HAP-1 (cell line): ENCODE data around the gene CMKLR1.

Source experiments
- DNase-seq, 2 experiments: peaks; one replicate each; pipeline ENCODE4 v3.0.0-alpha.2; 2016 to 2020; ENCODE audit warnings: low spot score in 2 of 2
- H3K27me3 ChIP-seq: fragments of 250-450 bp; sonication (Bioruptor Pico); 2 replicates; pipeline ENCODE4 v1.5.1; 2020; ENCODE audit warnings: low read depth, mild to moderate bottlenecking, moderate library complexity
- H3K36me3 ChIP-seq: fragments of 250-450 bp; sonication (Bioruptor Pico); replicated peaks from 2 replicates; pipeline ENCODE4 v1.5.1; 2020; ENCODE audit warnings: mild to moderate bottlenecking
- H3K4me1 ChIP-seq: fragments of 250-450 bp; sonication (Bioruptor Pico); 2 replicates; pipeline ENCODE4 v1.5.1; 2020; ENCODE audit warnings: mild to moderate bottlenecking
- H3K4me3 ChIP-seq: fragments of 250-450 bp; sonication (Bioruptor Pico); 2 replicates; pipeline ENCODE4 v1.5.1; 2020; ENCODE audit warnings: mild to moderate bottlenecking, moderate library complexity
- H3K9me3 ChIP-seq: fragments of 250-450 bp; sonication (Bioruptor Pico); 2 replicates; pipeline ENCODE4 v1.5.1; 2020; ENCODE audit warnings: mild to moderate bottlenecking, moderate library complexity
- in situ Hi-C: fragments of 300-500 bp; cut with MboI; formaldehyde crosslinking; loops from 3 replicates; pipeline ENCODE4 v1.14.3; 2020; ENCODE audit warnings: low sequenced_read_pairs, inconsistent platforms, mixed read lengths

Gene CMKLR1

GRCh38 chr12:108338915-108339657, at the start of gene CMKLR1:
Gene CMKLR1 (minus strand): TSS chr12:108339311. CDS start chr12:108293591, 45,720 bp downstream.
- no peak for DNase-seq
- Histone ChIP-seq H3K4me1 (no peaks in the 10 kb centered on the region), H3K9me3 (no peaks in the 10 kb centered on the region), H3K36me3 (no peaks in the 10 kb centered on the region), H3K27me3 (peaks cover 11% of the 10 kb centered on the region; the same call in 1 of the 2 replicates), H3K4me3 (no peak within 1 kb of the TSS)
- in situ Hi-C loops: no loop called here

DNA sequence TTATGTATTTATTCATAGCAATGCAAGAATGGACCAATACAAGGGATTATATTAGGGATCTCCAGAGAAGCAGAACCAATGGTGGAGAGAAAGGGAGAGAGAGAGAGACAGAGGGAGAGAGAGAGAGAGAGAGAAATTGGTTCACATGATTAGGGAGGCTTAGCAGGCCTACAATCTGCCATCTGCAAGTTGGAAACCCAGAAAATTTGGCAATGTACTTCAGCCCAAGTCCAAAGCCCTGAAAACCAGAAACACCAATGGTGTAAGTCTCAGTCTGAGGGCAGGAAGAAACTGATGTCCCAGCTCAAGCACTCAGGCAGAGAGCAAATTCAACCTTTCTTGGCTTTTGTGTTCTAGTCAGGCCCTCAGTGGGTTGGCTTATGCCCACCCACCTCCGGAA, 48.7 kb upstream of the CMKLR1 start:
- in situ Hi-C loops: no loop called here
- H3K36me3 ChIP-seq: no peaks in the 10 kb centered on the region

GRCh38 chr12:108386709-108387360, 47.7 kb upstream of the CMKLR1 start:
- in situ Hi-C loops: no loop called here
- H3K36me3 ChIP-seq: no peaks in the 10 kb centered on the region
- no peak for DNase-seq
- no peaks in the 10 kb centered on the region for H3K4me1 ChIP-seq
- H3K4me3 ChIP-seq: no peak overlapping the region
- H3K9me3 ChIP-seq: no peaks in the 10 kb centered on the region
- no peaks in the 10 kb centered on the region for H3K27me3 ChIP-seq

More for the DNA sequence above, 48.7 kb upstream of the CMKLR1 start:
- Histone ChIP-seq H3K9me3 (no peaks in the 10 kb centered on the region), H3K27me3 (no peaks in the 10 kb centered on the region), H3K4me3 (no peak overlapping the region), H3K4me1 (no peaks in the 10 kb centered on the region)
- DNase-seq: no peak

DNA sequence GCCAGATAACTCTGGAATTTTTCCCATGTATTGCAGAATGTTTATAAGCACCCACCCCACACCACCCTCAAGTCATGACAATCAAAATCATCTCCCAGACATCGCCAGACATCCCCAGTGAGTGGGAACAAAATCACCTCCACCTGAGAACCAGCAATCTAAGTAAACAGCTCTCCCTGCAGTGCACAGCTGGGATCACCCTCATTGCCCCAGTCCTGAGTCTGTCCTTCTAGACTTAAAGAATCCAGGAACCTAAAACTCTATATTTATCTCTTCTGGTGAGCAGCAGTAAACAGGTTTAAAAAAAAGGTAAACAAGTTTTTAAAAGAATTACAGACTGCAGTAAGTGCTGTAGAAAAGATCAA, 43.3 kb upstream of the CMKLR1 start:
- DNase-seq: no peak
- Histone ChIP-seq H3K9me3 (no peaks in the 10 kb centered on the region), H3K36me3 (no peaks in the 10 kb centered on the region), H3K4me1 (no peaks in the 10 kb centered on the region), H3K27me3 (no peaks in the 10 kb centered on the region), H3K4me3 (no peak overlapping the region)
- in situ Hi-C loops: no loop called here

DNA sequence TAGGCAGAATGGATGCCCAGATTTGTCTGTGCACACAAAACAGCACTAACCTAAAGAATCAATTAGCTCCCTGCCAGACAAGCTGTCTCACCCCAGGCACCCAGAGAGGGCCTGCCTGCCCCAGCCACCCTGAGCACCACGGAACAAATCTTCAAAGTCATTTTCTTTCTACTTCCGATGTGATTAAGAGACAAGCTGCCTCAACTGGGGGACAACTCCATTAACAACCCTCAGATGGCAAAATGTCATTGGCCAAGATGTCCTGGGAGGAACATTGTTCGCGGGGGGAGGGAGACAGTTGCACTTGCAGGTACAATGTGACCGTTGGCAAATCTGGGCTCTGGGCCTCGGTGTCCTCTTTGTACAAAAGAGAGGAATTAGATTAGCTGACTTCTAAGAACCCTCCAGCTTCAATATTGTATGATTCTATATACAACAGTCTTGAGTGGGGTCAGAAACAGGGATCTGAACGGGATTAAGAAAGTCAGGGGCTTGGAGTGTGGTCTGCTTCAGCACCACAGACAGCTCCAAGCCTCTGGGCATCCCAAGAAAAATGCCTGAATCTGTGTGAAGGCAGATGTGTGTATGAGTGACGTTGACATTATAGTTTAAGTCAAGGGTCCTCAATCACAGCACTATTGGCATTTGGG, 42.8 kb upstream of the CMKLR1 start:
- in situ Hi-C loops: no loop called here
- peak; percentile 6 to 49 for DNase-seq
- H3K27me3 ChIP-seq: no peaks in the 10 kb centered on the region

DNA sequence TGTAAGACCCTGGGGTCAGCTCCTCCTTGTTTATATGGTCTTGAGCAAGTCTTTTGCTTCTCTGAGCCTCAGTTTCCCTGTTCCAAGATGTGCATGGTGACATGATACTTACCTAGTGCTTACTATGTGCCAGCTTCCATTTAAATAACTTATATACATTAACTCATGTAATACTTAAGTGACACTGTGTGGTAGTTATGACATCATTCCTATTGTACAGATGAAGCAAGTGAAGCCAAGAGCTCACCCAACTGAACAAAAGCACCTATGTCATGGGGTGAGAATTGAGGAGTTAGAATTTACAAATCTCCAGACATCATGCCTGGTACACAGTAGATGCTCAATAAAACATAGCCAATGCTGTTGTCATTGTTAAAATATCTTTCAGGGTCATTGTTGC, 41.3 kb upstream of the CMKLR1 start:
- no peak for DNase-seq
- Histone ChIP-seq H3K27me3 (no peaks in the 10 kb centered on the region), H3K36me3 (no peaks in the 10 kb centered on the region), H3K4me1 (no peaks in the 10 kb centered on the region), H3K9me3 (no peaks in the 10 kb centered on the region), H3K4me3 (no peak overlapping the region)
- in situ Hi-C loops: no loop called here

More for the DNA sequence above, 42.8 kb upstream of the CMKLR1 start:
- Histone ChIP-seq H3K36me3 (no peaks in the 10 kb centered on the region), H3K4me1 (no peaks in the 10 kb centered on the region), H3K4me3 (no peak overlapping the region), H3K9me3 (no peaks in the 10 kb centered on the region)

DNA sequence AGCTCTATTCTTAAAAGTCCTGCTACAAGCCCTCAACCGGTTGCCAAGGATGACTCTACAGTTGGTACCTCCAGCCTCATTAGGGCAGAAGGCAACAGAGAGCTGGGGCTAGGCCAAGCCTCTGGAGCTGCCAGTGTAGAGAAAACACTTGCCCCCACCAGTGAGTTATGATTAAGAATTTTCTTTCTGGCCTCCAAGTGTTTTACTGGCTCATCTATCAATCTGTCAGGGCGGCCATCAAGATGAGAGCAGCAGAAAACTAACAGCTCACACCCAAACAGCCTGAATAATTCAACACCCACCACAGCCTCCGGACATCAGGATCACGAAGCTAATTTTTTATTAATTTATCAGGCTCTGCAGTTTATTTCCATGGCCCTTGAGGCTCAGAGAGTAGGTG, 40.7 kb upstream of the CMKLR1 start:
- H3K36me3 ChIP-seq: no peaks in the 10 kb centered on the region
- H3K9me3 ChIP-seq: no peaks in the 10 kb centered on the region
- H3K4me1 ChIP-seq: no peaks in the 10 kb centered on the region
- H3K27me3 ChIP-seq: no peaks in the 10 kb centered on the region
- in situ Hi-C loops: no loop called here
- H3K4me3 ChIP-seq: no peak overlapping the region
- no peak for DNase-seq

- Histone ChIP-seq H3K36me3 (no peaks in the 10 kb centered on the region), H3K9me3 (no peaks in the 10 kb centered on the region), H3K4me3 (no peak overlapping the region), H3K4me1 (no peaks in the 10 kb centered on the region), H3K27me3 (no peaks in the 10 kb centered on the region)
- in situ Hi-C loops: no loop called here
- no peak for DNase-seq
Observed at GRCh38 chr12:108378926-108379325, 39.8 kb upstream of the CMKLR1 start.

DNA sequence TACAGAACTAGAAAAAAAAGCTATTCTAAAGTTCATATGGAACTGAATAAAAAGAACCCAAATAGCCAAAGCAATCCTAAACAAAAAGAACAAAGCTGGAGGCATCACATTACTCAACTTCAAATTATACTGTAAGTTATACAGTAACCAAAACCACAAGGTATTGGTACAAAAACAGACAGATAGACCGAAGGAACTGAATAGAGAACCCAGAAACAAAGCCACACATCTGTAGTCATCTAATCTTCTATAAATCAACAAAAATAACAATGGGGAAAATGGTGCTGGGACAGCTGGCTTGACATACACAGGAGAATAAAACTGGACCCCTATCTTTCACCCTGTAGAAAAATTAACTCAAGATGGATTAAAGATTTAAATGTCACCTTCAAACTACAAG, 38.1 kb upstream of the CMKLR1 start:
- no peaks in the 10 kb centered on the region for H3K4me1 ChIP-seq
- no peak overlapping the region for H3K4me3 ChIP-seq
- in situ Hi-C loops: no loop called here

DNA sequence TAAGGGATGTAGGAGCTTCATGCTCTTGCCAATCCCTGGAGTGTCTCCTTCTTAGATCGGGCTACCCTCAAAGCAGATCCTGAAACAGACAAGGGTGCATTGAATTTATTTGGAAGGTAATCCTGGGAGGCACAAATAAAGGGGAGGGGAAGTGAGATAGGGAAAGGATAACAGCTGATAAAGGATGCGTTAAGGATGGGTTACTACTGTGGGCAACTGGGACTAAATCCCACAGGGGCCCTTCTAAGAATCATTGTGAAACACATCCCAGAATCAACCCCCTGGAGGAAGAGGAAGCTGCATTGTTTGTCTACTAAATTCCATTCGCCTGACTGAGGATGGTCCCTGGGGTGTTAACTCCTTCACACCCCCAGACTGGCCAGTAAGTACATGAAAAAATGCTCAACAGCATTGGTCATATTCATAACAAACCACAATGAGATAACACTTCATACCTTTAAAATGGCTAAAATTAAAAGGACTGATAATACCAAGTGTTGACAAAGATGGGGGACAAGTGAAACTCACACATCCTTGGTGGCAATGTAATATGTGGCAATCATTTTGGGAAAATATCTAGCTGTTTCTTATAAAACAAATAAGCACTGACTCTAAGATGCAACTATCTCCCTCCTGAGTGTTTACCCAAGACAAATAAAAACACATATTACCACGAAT, 37.0 kb upstream of the CMKLR1 start:
- in situ Hi-C loops: no loop called here
- H3K4me3 ChIP-seq: no peak overlapping the region
- H3K4me1 ChIP-seq: no peaks in the 10 kb centered on the region
- H3K36me3 ChIP-seq: no peaks in the 10 kb centered on the region
- no peaks in the 10 kb centered on the region for H3K27me3 ChIP-seq
- no peaks in the 10 kb centered on the region for H3K9me3 ChIP-seq
- no peak for DNase-seq

More for the DNA sequence above, 38.1 kb upstream of the CMKLR1 start:
- Histone ChIP-seq H3K36me3 (no peaks in the 10 kb centered on the region), H3K9me3 (no peaks in the 10 kb centered on the region), H3K27me3 (no peaks in the 10 kb centered on the region)
- DNase-seq: no peak

DNA sequence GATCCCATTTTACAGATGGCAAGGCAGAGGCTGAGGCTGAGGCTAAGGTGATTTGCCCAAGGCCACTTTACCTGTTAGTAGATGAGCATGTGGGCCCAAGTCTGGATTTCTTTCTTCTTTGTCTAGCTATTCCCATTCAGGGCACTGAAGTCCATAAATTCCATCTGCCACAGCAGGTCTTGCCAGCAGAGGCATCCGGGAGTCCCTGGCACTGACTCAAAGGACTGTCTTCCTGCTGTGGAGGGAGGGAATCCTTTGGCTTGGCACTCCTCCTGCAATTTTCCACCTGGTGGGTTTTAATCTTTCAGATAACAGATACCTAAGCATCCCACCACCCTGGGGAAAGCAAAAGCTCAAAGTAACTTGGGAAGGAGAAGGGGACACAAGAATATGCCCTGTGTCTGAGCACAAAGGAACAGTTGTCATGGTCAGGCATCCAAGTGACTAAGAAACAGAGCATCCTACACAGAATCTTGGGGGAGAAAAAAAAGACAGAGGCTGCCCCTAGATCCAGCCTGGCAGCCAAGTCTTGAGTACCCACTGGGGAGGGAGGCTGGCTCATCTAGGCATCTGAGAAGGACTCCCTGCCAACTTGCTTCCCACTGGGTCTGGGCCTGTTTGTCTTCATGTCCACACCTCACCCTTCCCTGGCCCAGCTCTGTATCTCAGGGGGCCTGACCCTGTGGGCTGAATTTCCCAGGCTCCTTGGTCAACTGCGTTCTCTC, 35.6 kb upstream of the CMKLR1 start:
- H3K36me3 ChIP-seq: no peaks in the 10 kb centered on the region
- no peaks in the 10 kb centered on the region for H3K9me3 ChIP-seq
- in situ Hi-C loops: no loop called here
- no peak for DNase-seq
- H3K4me1 ChIP-seq: no peaks in the 10 kb centered on the region
- no peaks in the 10 kb centered on the region for H3K27me3 ChIP-seq
- H3K4me3 ChIP-seq: no peak overlapping the region

GRCh38 chr12:108373111-108373510, 34.0 kb upstream of the CMKLR1 start:
- no peaks in the 10 kb centered on the region for H3K9me3 ChIP-seq
- H3K36me3 ChIP-seq: no peaks in the 10 kb centered on the region
- H3K4me3 ChIP-seq: no peak overlapping the region
- no peaks in the 10 kb centered on the region for H3K27me3 ChIP-seq
- H3K4me1 ChIP-seq: no peaks in the 10 kb centered on the region
- DNase-seq: no peak
- in situ Hi-C loops: no loop called here

- no peaks in the 10 kb centered on the region for H3K4me1 ChIP-seq
- H3K27me3 ChIP-seq: no peaks in the 10 kb centered on the region
- no peaks in the 10 kb centered on the region for H3K9me3 ChIP-seq
- no peaks in the 10 kb centered on the region for H3K36me3 ChIP-seq
- no peak overlapping the region for H3K4me3 ChIP-seq
- in situ Hi-C loops: no loop called here
- DNase-seq: no peak
Observed at GRCh38 chr12:108371801-108372344, 32.8 kb upstream of the CMKLR1 start.
